GM19372 (cell line): ENCODE results near the gene ATG5.
A peak's percentile ranks its signal among the peaks of the same experiment; 100 is the strongest.

Source experiments
- ATAC-seq: cut with Tn5 transposase; IDR thresholded peaks from one replicate; pipeline ENCODE4 v1.9.1; 2021; ENCODE audit warnings: mild to moderate bottlenecking, low read depth, moderate library complexity; ENCODE audit not compliant: unreplicated experiment

Gene ATG5

DNA sequence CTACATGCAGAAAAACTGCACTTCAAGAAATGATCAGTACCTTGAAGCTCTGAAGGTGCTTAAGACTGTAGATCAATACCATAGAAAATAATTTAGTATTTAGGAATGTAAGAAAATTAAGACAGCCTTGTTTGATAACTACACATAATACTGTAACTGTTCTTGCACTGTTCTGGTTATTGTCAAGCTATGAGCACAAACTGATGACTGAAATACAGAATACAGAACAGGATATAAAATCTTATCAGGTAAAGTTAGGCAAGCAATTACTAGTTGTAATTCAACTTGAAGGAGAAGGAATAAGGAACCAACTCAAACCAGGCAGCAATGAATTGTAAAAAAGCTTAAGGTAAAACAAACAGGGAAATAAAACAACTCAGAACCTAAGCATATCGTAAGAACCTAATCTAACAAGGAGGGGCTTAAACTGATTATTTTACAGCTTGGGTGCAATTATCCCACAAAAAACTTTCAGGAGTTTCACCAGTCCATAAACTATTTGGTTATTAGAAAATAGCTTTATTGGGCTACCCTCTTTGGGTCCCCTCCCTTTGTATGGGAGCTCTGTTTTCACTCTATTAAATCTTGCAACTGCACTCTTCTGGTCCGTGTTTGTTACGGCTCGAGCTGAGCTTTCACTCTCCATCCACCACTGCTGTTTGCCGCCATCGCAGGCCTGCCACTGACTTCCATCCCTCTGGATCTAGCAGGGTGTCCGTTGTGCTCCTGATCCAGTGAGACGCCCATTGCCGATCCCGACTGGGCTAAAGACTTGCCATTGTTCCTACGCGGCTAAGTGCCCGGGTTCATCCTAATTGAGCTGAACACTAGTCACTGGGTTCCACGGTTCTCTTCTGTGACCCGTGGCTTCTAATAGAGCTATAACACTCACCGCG, 97.7 kb downstream of the ATG5 start:
- ATAC-seq: no peak

DNA sequence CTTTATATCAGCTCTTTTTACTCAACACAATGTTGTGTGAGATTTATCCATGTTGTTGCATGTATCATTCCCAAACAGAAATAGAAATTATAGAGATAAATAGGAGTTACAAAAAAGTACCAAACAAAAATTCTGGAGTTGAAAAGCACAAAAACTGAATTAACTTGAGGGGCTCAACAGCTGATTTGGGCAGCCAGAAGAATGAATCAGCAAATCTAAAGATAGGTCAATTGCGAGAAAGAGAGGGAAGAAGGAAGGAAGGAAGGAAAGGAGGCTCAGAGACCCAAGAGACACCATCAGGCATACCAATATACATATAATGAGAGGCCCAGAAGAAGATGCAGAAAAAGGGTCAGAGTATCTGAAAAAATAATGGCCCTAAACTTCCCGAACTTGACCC, 98.9 kb downstream of the ATG5 start:
- no peak for ATAC-seq

DNA sequence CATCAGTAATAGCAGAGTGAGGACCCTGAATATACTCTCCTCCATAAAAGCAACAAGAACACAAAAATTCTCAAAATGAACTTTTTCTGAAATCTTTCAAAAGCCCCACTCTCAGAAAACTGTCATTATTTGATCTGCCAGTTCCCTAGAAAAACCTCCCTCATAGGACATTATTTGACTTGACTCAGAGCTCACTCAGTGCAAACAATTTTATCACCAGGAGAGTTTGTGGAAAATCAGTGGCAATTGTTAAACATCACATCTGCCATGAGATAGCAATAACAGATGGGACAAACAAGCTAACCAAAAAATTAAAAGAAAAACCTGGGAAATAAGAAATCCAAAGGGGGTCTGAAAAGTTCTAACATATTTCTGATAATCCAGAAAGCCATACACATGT, 100.0 kb downstream of the ATG5 start:
- no peak for ATAC-seq

- peak; percentile 67 for ATAC-seq
These were observed 102.1 kb downstream of the ATG5 start for GRCh38 chr6:106223300-106223930.

DNA sequence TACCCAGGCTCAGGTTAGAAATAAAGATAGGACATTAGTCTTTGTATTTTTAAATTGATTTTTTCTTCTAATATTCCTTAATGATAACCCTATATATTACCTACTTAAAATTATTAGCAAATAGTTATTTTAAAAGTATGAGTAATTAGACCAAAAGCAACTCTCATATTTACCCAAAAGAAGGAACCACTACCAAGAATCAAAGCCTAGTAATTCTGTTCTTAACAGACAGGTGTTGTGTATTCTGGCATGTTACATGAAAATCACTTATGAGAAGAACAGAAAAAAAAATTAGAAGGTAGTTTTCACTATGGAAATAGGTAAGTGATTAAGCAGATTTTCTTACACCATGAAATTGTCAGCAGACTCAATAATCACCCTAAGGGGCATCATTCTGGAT, 105.1 kb downstream of the ATG5 start:
- ATAC-seq: no peak

- ATAC-seq: no peak
These were observed 109.0 kb downstream of the ATG5 start for GRCh38 chr6:106216527-106216926.

- ATAC-seq: no peak
These were observed 110.0 kb downstream of the ATG5 start for GRCh38 chr6:106215608-106216007.

- ATAC-seq: no peak
These were observed 111.0 kb downstream of the ATG5 start for GRCh38 chr6:106214531-106214930.

- no peak for ATAC-seq
These were observed 111.8 kb downstream of the ATG5 start for GRCh38 chr6:106213660-106214289.

- ATAC-seq: no peak
These were observed 113.0 kb downstream of the ATG5 start for GRCh38 chr6:106212576-106212975.

GRCh38 chr6:106206905-106207304, 118.7 kb downstream of the ATG5 start:
- no peak for ATAC-seq

DNA sequence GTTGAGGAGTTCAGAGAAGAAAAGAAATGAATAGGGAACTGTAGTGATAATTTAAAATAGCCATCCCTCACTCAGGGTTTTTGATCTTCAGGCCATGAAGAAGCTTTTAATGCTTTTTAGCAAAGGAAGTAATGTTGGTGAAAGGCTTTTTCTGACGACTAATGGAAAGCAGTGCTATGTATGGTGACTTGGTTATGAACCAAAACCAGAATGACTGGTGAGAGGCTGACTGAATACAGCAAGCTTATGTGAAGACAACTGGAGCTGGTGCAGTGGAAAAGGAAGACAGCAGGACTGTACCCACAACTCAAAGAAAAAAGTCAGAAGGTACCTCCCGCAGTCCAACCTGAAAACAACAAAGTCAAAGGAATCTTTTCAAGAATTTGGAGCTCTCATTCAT, 120.6 kb downstream of the ATG5 start:
- ATAC-seq: no peak

DNA sequence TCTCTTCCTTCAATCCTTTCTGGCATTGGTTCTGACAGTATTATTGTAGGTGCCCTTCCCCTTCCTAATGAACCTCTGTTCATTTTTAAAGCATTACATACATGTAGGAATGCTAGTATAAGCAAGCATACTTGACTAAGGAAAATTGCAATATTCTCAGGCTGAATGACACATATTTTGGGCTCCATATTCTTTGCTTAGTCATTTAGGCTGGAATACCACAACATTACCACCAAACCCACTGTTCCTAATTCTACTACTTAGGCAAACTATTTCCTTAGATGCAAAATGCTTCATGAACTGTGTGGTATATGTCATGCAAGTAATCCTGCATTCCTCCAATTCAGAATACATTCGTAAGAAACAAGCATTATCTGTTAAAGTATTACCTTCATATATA, 125.6 kb downstream of the ATG5 start:
- ATAC-seq: no peak

GRCh38 chr6:106199331-106199730, 126.2 kb downstream of the ATG5 start:
- no peak for ATAC-seq

DNA sequence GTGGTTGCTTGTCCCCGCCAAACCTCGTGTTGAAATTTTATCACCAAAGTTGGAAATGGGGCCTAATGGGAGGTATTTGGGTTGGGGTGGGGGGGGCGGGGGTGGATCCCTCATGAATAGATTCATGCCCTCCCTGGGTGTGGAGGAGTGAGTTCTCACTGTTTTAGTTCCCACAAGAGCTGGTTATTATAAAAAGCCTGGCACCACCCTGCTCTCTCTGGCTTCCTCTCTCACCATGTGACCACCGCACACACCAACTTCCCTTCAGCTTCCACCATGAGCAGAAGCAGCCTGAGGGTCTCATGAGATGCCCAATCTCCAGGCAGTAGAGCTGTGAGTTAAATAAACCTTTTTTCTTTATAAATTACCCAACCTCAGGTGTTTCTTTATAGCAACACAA, 128.1 kb downstream of the ATG5 start:
- ATAC-seq: no peak

DNA sequence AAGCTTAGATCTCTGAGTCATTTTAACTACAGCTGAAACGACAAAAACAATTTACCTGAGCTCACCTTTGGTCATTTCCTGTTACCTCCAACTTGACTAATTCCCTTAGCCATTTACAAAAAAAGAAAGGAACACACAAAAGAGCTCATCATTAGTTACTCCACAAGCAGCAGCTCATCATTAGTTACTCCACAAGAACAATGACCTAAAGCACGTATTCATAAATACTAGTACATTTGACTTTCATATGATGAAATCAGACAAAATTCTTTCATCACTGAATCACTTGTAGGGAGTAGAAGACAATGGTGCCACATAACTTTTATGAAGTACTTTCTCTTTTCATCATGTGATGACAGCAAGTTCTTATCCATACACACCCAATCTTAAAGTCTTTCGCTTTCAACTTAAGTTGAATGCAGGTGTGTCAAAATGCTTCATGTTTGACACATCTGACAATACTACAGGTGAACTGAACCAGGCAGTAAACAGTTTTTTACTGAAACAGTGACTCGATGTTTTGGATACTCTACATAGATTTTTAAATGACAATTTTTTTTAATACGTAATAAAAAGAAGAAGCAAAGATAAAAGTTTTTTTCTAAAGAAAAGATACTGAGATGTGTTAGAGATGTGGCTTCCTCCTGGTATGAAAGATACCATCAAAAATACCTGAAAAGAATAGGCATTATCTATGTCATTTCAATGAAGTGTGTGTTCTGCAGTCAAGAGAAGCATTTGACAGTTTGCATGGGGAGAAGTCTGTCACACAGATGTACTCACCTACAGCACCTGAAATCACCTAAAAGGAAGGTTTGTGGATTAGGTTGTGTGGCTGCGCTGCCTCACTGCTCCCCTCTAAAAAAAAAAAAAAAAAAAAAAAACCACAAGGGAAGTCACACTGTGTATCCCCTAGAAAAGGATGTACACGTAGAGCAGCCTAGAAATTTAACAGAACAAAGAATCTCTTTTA, 130.3 kb downstream of the ATG5 start:
- no peak for ATAC-seq

- no peak for ATAC-seq
These were observed 132.7 kb downstream of the ATG5 start for GRCh38 chr6:106192824-106193223.

DNA sequence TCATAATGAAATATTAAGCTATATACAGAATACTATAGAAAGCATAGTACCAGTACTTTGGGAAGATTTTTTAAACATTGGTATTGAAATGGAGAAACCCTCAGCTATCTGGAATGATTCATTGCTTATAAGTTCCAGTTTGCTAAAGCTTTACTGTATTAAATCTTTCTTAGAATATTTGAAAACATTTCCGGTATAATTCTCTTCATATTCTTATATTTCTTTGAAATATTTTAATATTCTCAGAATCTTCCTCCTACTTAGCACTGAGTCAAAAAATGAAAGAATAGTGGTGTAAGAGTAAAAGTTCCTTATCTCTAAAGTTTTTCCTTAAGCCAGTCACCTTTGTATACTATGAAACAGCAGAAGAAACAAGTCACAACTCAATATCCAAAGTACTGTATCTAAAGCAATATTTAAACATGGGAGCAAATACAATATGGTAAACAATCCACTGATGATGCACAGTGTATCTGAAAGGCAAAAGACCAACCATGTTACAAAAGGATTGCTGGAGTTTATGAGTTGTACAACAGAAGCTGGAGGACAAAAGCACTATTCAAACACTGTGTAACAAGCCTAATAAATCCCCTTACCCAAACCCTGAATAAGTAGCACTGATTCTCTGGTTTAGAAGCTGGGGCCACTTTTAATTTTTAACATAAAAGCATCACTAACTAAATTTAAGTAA, 137.3 kb downstream of the ATG5 start:
- no peak for ATAC-seq

DNA sequence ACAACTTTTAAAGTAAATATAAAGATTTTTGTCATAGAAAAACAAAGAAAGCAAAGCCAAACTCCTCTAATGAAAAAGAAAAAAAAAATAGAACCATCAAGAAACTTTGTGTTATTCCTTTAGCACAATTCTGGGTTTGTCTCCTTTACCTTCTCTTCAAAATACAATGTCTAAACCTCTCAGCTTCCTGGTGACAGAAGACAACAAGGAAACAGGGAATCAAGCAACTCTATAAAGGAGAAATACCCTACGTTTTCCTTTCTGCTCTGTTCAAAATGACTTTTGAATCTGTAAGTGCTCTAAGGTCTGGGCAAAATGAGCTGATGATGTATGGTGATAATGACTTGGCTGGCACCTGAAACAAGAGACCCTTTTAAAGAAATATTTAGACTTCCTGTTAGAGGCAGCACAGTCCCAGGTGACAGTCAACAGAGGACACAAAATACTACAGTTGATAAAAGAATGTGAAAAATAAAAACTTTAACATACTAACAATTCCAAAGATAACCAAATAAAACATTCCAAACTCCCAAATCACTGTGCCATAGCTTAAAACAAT, 138.1 kb downstream of the ATG5 start:
- ATAC-seq: no peak

DNA sequence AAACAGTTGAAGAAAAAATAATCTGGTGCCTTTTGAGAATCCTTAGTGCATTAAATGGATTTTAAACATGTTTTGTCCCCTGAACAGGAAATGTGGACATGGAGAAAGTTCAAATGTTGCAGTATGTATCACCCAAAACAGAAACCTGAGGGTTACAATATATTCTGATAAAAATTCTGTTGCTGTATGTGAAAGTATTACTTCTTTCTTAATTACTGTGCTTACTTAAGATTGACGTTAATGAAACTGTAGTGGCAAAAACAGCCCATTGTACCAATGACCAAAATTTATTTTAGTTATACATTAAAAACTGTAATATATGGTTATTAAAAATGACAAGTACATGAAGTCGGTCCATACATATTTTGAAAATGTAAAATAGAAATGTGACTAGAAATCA, 138.8 kb downstream of the ATG5 start:
- no peak for ATAC-seq
